ENCODE data around the gene DRC1. TPM values are rescaled to one million over a fixed set of nuclear protein-coding genes. Genes with fewer than 3 reads are reported as not detected.

The DRC1 gene
- total RNA-seq, 4 donors from 2014 or later: not detected

GRCh38 chr2:26455670-26456439 is 54.1 kb downstream of the DRC1 start:
- WGBS, 2 donors: 72 to 84% methylated on average over 12 to 13 of the region's 18 CpGs
- Histone ChIP-seq H3K4me3 (no peak overlapping the region), H3K27me3 (no peaks in the 10 kb centered on the region), H3K9me3 (no peaks in the 10 kb centered on the region), H3K4me1 (peaks cover 0 to 20% (median 0%) of the 10 kb centered on the region in 3 donors), H3K27ac (peak overlapping the region in 1 of 4 donors; percentile 2), H3K36me3 (no peaks in the 10 kb centered on the region)
- no peak for TF ChIP-seq POLR2A (IDR thresholded peaks at IDR 0.05)
- TF ChIP-seq, protein P1, sequence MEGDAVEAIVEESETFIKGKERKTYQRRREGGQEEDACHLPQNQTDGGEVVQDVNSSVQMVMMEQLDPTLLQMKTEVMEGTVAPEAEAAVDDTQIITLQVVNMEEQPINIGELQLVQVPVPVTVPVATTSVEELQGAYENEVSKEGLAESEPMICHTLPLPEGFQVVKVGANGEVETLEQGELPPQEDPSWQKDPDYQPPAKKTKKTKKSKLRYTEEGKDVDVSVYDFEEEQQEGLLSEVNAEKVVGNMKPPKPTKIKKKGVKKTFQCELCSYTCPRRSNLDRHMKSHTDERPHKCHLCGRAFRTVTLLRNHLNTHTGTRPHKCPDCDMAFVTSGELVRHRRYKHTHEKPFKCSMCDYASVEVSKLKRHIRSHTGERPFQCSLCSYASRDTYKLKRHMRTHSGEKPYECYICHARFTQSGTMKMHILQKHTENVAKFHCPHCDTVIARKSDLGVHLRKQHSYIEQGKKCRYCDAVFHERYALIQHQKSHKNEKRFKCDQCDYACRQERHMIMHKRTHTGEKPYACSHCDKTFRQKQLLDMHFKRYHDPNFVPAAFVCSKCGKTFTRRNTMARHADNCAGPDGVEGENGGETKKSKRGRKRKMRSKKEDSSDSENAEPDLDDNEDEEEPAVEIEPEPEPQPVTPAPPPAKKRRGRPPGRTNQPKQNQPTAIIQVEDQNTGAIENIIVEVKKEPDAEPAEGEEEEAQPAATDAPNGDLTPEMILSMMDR (IDR thresholded peaks at IDR 0.05): no peak
- intact Hi-C loops (cut with DNase I): no loop called here
- DNase-seq: no peak

DNA sequence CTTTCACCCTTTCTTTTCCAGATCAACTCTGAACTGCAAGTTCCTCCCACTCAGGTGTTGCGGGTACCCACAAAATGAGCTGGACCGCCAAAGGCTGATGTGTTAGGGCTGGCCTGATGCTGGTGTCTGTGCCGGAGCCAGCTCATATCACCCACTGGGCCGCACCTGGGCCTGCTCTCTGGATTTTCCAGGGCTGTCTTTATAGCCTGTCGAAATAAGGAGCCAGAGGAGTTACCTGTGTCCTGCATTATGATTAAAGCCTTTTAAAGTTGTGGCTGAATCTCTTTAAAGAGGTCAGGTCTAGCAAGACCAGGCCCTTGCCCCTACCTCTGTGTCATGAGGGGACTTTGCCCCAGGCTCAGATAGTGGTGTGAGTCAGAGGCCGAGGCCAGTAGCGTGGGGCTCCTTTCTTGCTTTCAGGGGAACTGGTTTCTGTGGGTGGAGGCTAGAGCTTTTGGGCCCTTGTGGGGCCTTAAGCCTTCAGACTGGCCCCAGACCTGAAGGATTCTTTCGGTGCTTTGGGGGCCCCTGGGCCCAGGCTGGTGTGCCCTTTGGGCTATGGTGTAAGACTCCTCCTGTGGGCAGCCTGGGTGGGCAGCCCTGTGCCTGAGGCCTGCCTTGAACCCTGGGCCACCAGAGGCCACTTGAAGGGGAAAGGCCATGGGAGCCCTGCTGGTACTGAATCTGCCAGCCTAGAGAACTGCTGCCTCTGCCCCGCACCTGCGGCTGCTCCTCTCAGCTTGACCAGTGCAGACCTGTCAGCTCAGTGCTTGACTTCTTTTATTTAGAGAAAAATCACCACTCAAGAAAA is 54.9 kb downstream of the DRC1 start:
- Histone ChIP-seq H3K36me3 (no peaks in the 10 kb centered on the region), H3K27me3 (peaks cover 0 to 3% (median 0%) of the 10 kb centered on the region in 4 donors), H3K4me1 (peaks cover 0 to 20% (median 0%) of the 10 kb centered on the region in 3 donors), H3K4me3 (no peak overlapping the region), H3K9me3 (no peaks in the 10 kb centered on the region), H3K27ac (no peak overlapping the region)
- TF ChIP-seq, protein P1 (IDR thresholded peaks at IDR 0.05): no peak
- no peak for TF ChIP-seq POLR2A (IDR thresholded peaks at IDR 0.05)
- no peak for DNase-seq
- 90 to 96% methylated on average over 3 to 5 of the region's 10 CpGs for WGBS, 2 donors
- intact Hi-C loops (cut with DNase I): no loop called here

GRCh38 chr2:26457251-26457666 is 55.5 kb downstream of the DRC1 start:
- WGBS, 2 donors: 42 to 46% methylated on average over 2 of the region's 11 CpGs
- intact Hi-C loops (cut with DNase I): no loop called here

DNA sequence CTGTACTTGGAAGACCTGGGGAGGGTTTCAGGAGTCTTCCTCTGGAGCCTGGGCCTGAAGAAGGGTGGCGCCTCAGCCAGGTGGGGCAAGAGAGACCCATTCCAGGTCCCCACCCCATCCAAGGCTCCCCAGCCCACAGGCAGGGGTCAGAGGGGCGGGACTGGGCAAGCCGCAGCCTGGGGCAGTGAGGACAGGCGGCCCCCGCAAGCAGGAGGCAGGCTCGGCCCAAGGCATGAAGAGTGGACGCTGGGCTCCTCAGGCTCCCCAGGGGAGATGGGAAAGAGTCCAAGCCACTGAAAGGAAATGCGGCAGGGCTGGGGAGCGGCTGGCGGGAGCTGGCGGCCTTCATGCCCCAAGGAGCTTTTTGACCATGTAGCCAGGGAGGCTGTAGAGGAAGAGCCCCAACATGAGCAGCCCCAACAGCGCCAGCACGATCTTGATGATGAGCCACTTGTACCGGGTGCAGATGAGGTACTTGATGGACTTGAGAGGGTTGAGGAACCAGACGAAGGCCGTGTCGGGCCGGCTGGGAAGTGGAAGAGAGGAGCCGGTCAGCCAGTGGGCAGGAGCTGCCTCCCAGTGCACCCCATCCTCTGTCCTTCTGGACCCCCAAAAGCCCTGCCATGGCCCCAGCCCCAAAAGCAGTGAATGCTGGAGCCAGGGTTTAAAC is 56.1 kb downstream of the DRC1 start:
- intact Hi-C loops (cut with DNase I): no loop called here
- peaks cover 0 to 3% (median 0%) of the 10 kb centered on the region in 4 donors for H3K27me3 ChIP-seq
- H3K4me1 ChIP-seq: peaks cover 0 to 20% (median 0%) of the 10 kb centered on the region in 3 donors
- DNase-seq: no peak
- no peak for TF ChIP-seq POLR2A (IDR thresholded peaks at IDR 0.05)
- TF ChIP-seq, protein P1 (IDR thresholded peaks at IDR 0.05): no peak
- H3K36me3 ChIP-seq: no peaks in the 10 kb centered on the region
- 91 to 93% methylated on average over 3 to 11 of the region's 19 CpGs for WGBS, 2 donors
- H3K4me3 ChIP-seq: no peak overlapping the region
- no peak overlapping the region for H3K27ac ChIP-seq
- H3K9me3 ChIP-seq: no peaks in the 10 kb centered on the region

More at GRCh38 chr2:26457251-26457666, 55.5 kb downstream of the DRC1 start:
- peaks cover 0 to 20% (median 0%) of the 10 kb centered on the region in 3 donors for H3K4me1 ChIP-seq
- TF ChIP-seq, protein P1 (IDR thresholded peaks at IDR 0.05): no peak
- TF ChIP-seq POLR2A (IDR thresholded peaks at IDR 0.05): no peak
- no peaks in the 10 kb centered on the region for H3K9me3 ChIP-seq
- DNase-seq: no peak
- H3K36me3 ChIP-seq: no peaks in the 10 kb centered on the region
- no peak overlapping the region for H3K4me3 ChIP-seq
- H3K27me3 ChIP-seq: peaks cover 0 to 3% (median 0%) of the 10 kb centered on the region in 4 donors
- H3K27ac ChIP-seq: no peak overlapping the region

Data from esophagus squamous epithelium (tissue), 5 donors.